Activated T-helper 17 cell treated with anti-CD3 and anti-CD28 coated beads, Interleukin-2, amount 50 U/mL, for 72 hours (primary cell): ENCODE results near the gene HAPSTR1. TPM values are rescaled to one million over a fixed set of nuclear protein-coding genes. Genes with fewer than 3 reads are reported as not detected.
A peak's percentile ranks its signal among the peaks of the same experiment; 100 is the strongest.

Experiments
- ATAC-seq: fragments of 150-1000 bp; cut with Tn5 transposase; replicated peaks from 2 replicates; pipeline ENCODE4 v1.10.0; 2021; ENCODE audit warnings: mild to moderate bottlenecking, moderate library complexity
- H3K27ac Mint-ChIP-seq: one replicate; pipeline ENCODE4 v1.8.0; 2022; ENCODE audit warnings: mixed read lengths
- H3K27me3 Mint-ChIP-seq: one replicate; pipeline ENCODE4 v1.8.0; 2022; ENCODE audit warnings: mixed read lengths
- H3K36me3 Mint-ChIP-seq: one replicate; pipeline ENCODE4 v1.8.0; 2022; ENCODE audit warnings: low read depth, mild to moderate bottlenecking, mixed read lengths
- H3K4me1 Mint-ChIP-seq: one replicate; pipeline ENCODE4 v1.8.0; 2022; ENCODE audit warnings: mixed read lengths
- H3K4me3 Mint-ChIP-seq: one replicate; pipeline ENCODE4 v1.8.0; 2022; ENCODE audit warnings: mild to moderate bottlenecking, mixed read lengths
- H3K9me3 Mint-ChIP-seq: one replicate; pipeline ENCODE4 v1.8.0; 2022; ENCODE audit warnings: mixed read lengths
- total RNA-seq, 2 donors: library from RNA; stranded (reverse); gene quantifications; one replicate each; pipeline ENCODE4 v1.2.3, GENCODE V29; 2022

Gene HAPSTR1
- total RNA-seq, 2 donors from 2014 or later: 46.1 to 58.1 TPM

GRCh38 chr16:9128346-9129342 lies 37.2 kb downstream of the HAPSTR1 start:
- Mint-ChIP-seq H3K27ac (peak overlapping the region; percentile 89), H3K27me3 (no peaks in the 10 kb centered on the region), H3K9me3 (no peaks in the 10 kb centered on the region), H3K36me3 (peaks cover 10% of the 10 kb centered on the region), H3K4me3 (peak overlapping the region; percentile 61), H3K4me1 (peaks cover 27% of the 10 kb centered on the region)
- ATAC-seq: no peak

- Mint-ChIP-seq H3K27ac (peak overlapping the region; percentile 42), H3K36me3 (peaks cover 5% of the 10 kb centered on the region), H3K27me3 (peaks cover 3% of the 10 kb centered on the region), H3K4me3 (no peak overlapping the region), H3K4me1 (peaks cover 20% of the 10 kb centered on the region), H3K9me3 (no peaks in the 10 kb centered on the region)
- no peak for ATAC-seq
Observed at GRCh38 chr16:9134306-9134705, 42.9 kb downstream of the HAPSTR1 start.

- Mint-ChIP-seq H3K4me3 (no peak overlapping the region), H3K27ac (peak overlapping the region; percentile 42), H3K27me3 (peaks cover 3% of the 10 kb centered on the region), H3K9me3 (no peaks in the 10 kb centered on the region), H3K4me1 (peaks cover 20% of the 10 kb centered on the region), H3K36me3 (peaks cover 5% of the 10 kb centered on the region)
- peak; percentile 80 for ATAC-seq
Observed at GRCh38 chr16:9134739-9135138, 43.3 kb downstream of the HAPSTR1 start.

GRCh38 chr16:9135797-9136196 lies 44.4 kb downstream of the HAPSTR1 start:
- H3K4me1 Mint-ChIP-seq: peaks cover 20% of the 10 kb centered on the region
- H3K36me3 Mint-ChIP-seq: peaks cover 5% of the 10 kb centered on the region
- no peaks in the 10 kb centered on the region for H3K9me3 Mint-ChIP-seq
- peak overlapping the region; percentile 24 for H3K27ac Mint-ChIP-seq
- peak overlapping the region; percentile 9 for H3K4me3 Mint-ChIP-seq
- H3K27me3 Mint-ChIP-seq: peaks cover 3% of the 10 kb centered on the region
- peak; percentile 60 for ATAC-seq

GRCh38 chr16:9136596-9136995 lies 45.2 kb downstream of the HAPSTR1 start:
- Mint-ChIP-seq H3K36me3 (peaks cover 5% of the 10 kb centered on the region), H3K9me3 (no peaks in the 10 kb centered on the region), H3K27ac (no peak overlapping the region), H3K4me1 (peaks cover 20% of the 10 kb centered on the region), H3K27me3 (peaks cover 3% of the 10 kb centered on the region), H3K4me3 (no peak overlapping the region)
- no peak for ATAC-seq

- Mint-ChIP-seq H3K27me3 (peaks cover 3% of the 10 kb centered on the region), H3K4me3 (no peak overlapping the region), H3K36me3 (peaks cover 5% of the 10 kb centered on the region), H3K9me3 (no peaks in the 10 kb centered on the region), H3K27ac (no peak overlapping the region), H3K4me1 (peaks cover 20% of the 10 kb centered on the region)
- ATAC-seq: no peak
Observed at GRCh38 chr16:9138021-9138680, 46.7 kb downstream of the HAPSTR1 start.

- Mint-ChIP-seq H3K9me3 (no peaks in the 10 kb centered on the region), H3K27ac (peak overlapping the region; percentile 24), H3K4me1 (peaks cover 20% of the 10 kb centered on the region), H3K36me3 (peaks cover 5% of the 10 kb centered on the region), H3K4me3 (peak overlapping the region; percentile 8), H3K27me3 (peaks cover 3% of the 10 kb centered on the region)
- ATAC-seq: peak; percentile 69
Observed at GRCh38 chr16:9138731-9139501, 47.5 kb downstream of the HAPSTR1 start.

GRCh38 chr16:9139965-9140364 lies 48.5 kb downstream of the HAPSTR1 start:
- Mint-ChIP-seq H3K4me1 (peaks cover 20% of the 10 kb centered on the region), H3K27me3 (peaks cover 3% of the 10 kb centered on the region), H3K27ac (no peak overlapping the region), H3K36me3 (no peaks in the 10 kb centered on the region), H3K4me3 (no peak overlapping the region), H3K9me3 (no peaks in the 10 kb centered on the region)
- peak; percentile 43 for ATAC-seq

Other genes with a start within 250 kb of the HAPSTR1 start
- gene CARHSP1, start 222.6 kb upstream of the HAPSTR1 start, total RNA-seq: 100 to 1,000 TPM in 1 of 2 donors, 10 to 100 TPM in 1; 98.6 to 115 TPM
- gene LITAFD, start 209.3 kb upstream of the HAPSTR1 start, total RNA-seq: not detected
- 100 to 1,000 TPM; 157 to 181 TPM for gene USP7, start 127.7 kb upstream of the HAPSTR1 start, total RNA-seq